ENCODE measurements around the gene ZNF480.

ZNF480 gene

GRCh38 chr19:52343548-52343947 is 46.6 kb downstream of the ZNF480 start:
- DNase-seq: no peak

- no peak for DNase-seq
Measured at GRCh38 chr19:52345162-52345561, 48.2 kb downstream of the ZNF480 start.

- no peak for DNase-seq
Measured at GRCh38 chr19:52351512-52351911, 54.5 kb downstream of the ZNF480 start.

- DNase-seq: no peak
Measured at GRCh38 chr19:52366414-52366824, 69.5 kb downstream of the ZNF480 start.

GRCh38 chr19:52369559-52370340 is 72.8 kb downstream of the ZNF480 start, which contains the start of gene ZNF880:
ZNF880 (plus strand) TSS chr19:52369923; CDS start chr19:52369966, 43 bp downstream.
- no peak for DNase-seq

- no peak for DNase-seq
Measured at GRCh38 chr19:52370341-52370710, 73.4 kb downstream of the ZNF480 start.

All from cortex of kidney (tissue), 1 donor.